Panc1 (cell line): Measurements from ENCODE around the gene NOS1AP. TPM values are rescaled to one million over a fixed set of nuclear protein-coding genes. Genes with fewer than 3 reads are reported as not detected.

Experiments
- ATAC-seq: fragments of 200-7000 bp; cut with Tn5 transposase; 2 replicates; pipeline ENCODE4 v1.9.1; 2020; ENCODE audit warnings: mild to moderate bottlenecking, moderate library complexity
- BruUV-seq: library from RNA; stranded (reverse); fragments of 400-500 nt; replicated peaks from 2 replicates; lab custom pipeline; 2021; lab: Mats Ljungman, UMichigan
- CTCF ChIA-PET: fragments of 300-600 bp; sonication (Branson Sonifier 250); formaldehyde crosslinking; loops from one replicate; lab custom pipeline; 2022; ENCODE audit warnings: antibody characterized with exemption; lab: Charles Lee
- POLR2A ChIA-PET: fragments of 300-600 bp; sonication (Branson Sonifier 250); formaldehyde crosslinking; loops from one replicate; lab custom pipeline; 2022; ENCODE audit warnings: antibody characterized with exemption; lab: Charles Lee
- DNase-seq: peaks from one replicate; pipeline ENCODE4 v3.0.0-alpha.2; 2010; ENCODE audit warnings: low read depth, low spot score
- H3K27ac ChIP-seq: 2 replicates; pipeline ENCODE4 v1.5.1; 2011; ENCODE audit warnings: mild to moderate bottlenecking, low read length, inconsistent platforms
- H3K27me3 ChIP-seq: fragments of 200-500 bp; sonication (Bioruptor generic); 2 replicates; pipeline ENCODE4 v1.6.0; 2014; ENCODE audit warnings: low read length, inconsistent platforms; ENCODE audit not compliant: control insufficient read depth, insufficient read depth
- H3K36me3 ChIP-seq: fragments of 200-500 bp; sonication (Bioruptor generic); 2 replicates; pipeline ENCODE4 v1.5.1; 2014; ENCODE audit warnings: inconsistent platforms, mild to moderate bottlenecking, low read length, moderate library complexity; ENCODE audit not compliant: control insufficient read depth, insufficient read depth
- H3K4me1 ChIP-seq: 2 replicates; pipeline ENCODE4 v1.5.1; 2011; ENCODE audit warnings: inconsistent platforms, mild to moderate bottlenecking, low read length, moderate library complexity; ENCODE audit not compliant: control insufficient read depth, insufficient read depth
- H3K4me3 ChIP-seq, 2 experiments: 2 replicates each; pipeline ENCODE4 v1.5.1; 2011 to 2012; ENCODE audit warnings: low read depth in 2 of 2, low read length in 2 of 2, mild to moderate bottlenecking in 2 of 2, inconsistent platforms in 1 of 2, moderate library complexity in 1 of 2
- H3K9me3 ChIP-seq: fragments of 200-500 bp; sonication (Bioruptor generic); 2 replicates; pipeline ENCODE4 v1.5.1; 2014; ENCODE audit warnings: low read depth, mild to moderate bottlenecking, inconsistent platforms, low read length, moderate library complexity; ENCODE audit not compliant: control insufficient read depth, insufficient read depth
- CTCF ChIP-seq: fragments of 450-650 bp; IDR thresholded peaks from 2 replicates; pipeline ENCODE4 v1.5.1; 2017; ENCODE audit warnings: mild to moderate bottlenecking
- POLR2AphosphoS5 ChIP-seq: IDR thresholded peaks from 2 replicates; pipeline ENCODE4 v1.6.1; 2012; ENCODE audit warnings: mild to moderate bottlenecking, low read depth, low read length, moderate library complexity
- REST ChIP-seq, 2 experiments: IDR thresholded peaks; 2 replicates each; pipeline ENCODE4 v1.6.1; 2011 to 2012; ENCODE audit warnings: low read depth in 2 of 2, control low read depth in 1 of 2, low read length in 1 of 2, mild to moderate bottlenecking in 1 of 2, moderate library complexity in 1 of 2; ENCODE audit not compliant: insufficient read depth in 1 of 2
- SIN3A ChIP-seq: IDR thresholded peaks from 2 replicates; pipeline ENCODE4 v1.6.1; 2012; ENCODE audit warnings: low read depth, mild to moderate bottlenecking, low read length, moderate library complexity, borderline replicate concordance; ENCODE audit not compliant: insufficient read depth
- TCF7L2 ChIP-seq: IDR thresholded peaks from 2 replicates; pipeline ENCODE4 v1.6.1; 2011; ENCODE audit warnings: mild to moderate bottlenecking, low read depth, low read length, inconsistent platforms
- in situ Hi-C: cut with HindIII; loops from 2 replicates; pipeline ENCODE4 v1.10.0; 2016; ENCODE audit warnings: low sequenced_read_pairs, low pct_unique_long_range_greater_than_20kb
- intact Hi-C: fragments of 100-400 bp; cut with micrococcal nuclease; formaldehyde crosslinking; loops from one replicate; pipeline ENCODE4 v1.10.0; 2022; ENCODE audit not compliant: unreplicated experiment
- total RNA-seq: library from RNA; stranded (reverse); gene quantifications from one replicate; pipeline ENCODE4 v1.2.1, GENCODE V29; 2021; ENCODE audit not compliant: unreplicated experiment

The NOS1AP gene
- total RNA-seq, 1 experiment from 2014 or later: 27.9 TPM

DNA sequence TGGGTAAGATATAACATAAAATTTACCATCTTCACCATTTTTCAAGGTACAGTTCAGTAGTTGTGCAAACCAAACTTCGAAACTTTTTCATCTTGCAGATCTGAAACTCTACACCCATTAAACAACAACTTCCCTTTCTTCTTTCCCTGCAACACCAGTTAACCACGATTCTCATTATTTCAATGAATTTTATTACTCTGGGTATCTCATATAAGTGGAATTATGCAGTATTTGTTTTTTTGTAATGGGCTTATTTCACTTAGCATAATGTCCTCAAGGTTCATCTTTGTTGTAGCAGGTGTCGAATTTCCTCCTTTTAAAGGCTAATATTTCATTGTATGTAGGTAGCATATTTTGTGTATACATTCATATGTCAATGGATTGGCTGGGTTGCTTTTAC is 161.0 kb downstream of the NOS1AP start:
- POLR2A ChIA-PET: no interaction called here
- BruUV-seq: no TSS peak
- DNase-seq: no peak
- no peak for ATAC-seq
- H3K36me3 ChIP-seq: no peaks in the 10 kb centered on the region
- in situ Hi-C loops (no loop called here), intact Hi-C loops (no loop called here)
- TF ChIP-seq TCF7L2 (no peak), CTCF (peak; percentile 23; the same call in 1 of the 2 replicates)
- H3K4me3 ChIP-seq: no peak overlapping the region
- peaks cover 79% of the 10 kb centered on the region for H3K4me1 ChIP-seq
- peak overlapping the region; percentile 80; the same call in 1 of the 2 replicates for H3K27ac ChIP-seq
- no peaks in the 10 kb centered on the region for H3K27me3 ChIP-seq
- H3K9me3 ChIP-seq: no peaks in the 10 kb centered on the region
- CTCF ChIA-PET: interaction anchor here (1.0 kb wide), 1 partner anchor 97 kb away, joined by 3 read pairs; no protein-coding TSS in a partner anchor

DNA sequence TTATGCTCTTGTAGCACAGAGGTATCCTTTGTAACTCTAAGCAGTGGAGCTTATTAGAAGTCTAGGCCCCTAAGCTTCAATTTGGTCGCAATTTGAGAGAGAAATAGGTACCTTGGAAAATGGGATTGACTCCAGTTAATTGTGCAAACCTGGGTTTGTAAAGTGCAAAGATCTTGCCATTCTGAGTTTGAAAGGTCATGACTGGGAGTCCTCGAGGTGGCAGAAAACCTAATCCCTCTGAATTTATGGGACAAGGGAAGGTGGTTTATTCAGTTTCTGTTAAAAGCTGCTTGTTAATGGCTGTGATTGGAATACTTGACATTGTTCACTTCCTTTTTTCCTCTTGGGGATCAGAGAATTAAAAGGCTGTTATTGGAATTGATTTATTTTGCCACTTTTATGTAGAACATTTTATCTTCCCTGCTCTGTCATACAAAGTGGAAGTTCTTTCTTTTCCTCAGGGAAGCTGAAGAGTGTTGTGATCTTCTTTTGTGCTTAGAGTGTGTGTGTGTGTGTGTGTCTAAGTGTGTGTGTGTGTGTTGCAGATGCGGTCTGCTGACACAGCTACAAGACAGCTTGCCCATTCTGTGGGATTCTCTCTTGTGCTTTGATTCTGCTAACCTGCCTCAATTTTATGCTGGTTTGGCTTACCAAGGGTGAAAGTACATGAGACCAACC is 162.7 kb downstream of the NOS1AP start:
- POLR2A ChIA-PET: no interaction called here
- Histone ChIP-seq H3K9me3 (no peaks in the 10 kb centered on the region), H3K27me3 (no peaks in the 10 kb centered on the region), H3K4me3 (no peak overlapping the region), H3K36me3 (no peaks in the 10 kb centered on the region), H3K4me1 (peaks cover 83% of the 10 kb centered on the region), H3K27ac (peak overlapping the region; percentile 64; the same call in 1 of the 2 replicates)
- ATAC-seq: no peak
- intact Hi-C loops: no loop called here
- no TSS peak for BruUV-seq
- CTCF ChIA-PET: no interaction called here
- no peak for DNase-seq
- in situ Hi-C loops: no loop called here
- no peak for TF ChIP-seq SIN3A

- ChIA-PET POLR2A (no interaction called here), CTCF (no interaction called here)
- TF ChIP-seq TCF7L2: no peak
- TF ChIP-seq SIN3A: no peak
- no peak for TF ChIP-seq POLR2AphosphoS5
- no peak for TF ChIP-seq REST (IDR thresholded peaks at IDR 0.05; ENCODE audit: insufficient read depth in 1 of 2, low read depth in 2 of 2, low read length in 1 of 2)
- TF ChIP-seq CTCF: no peak
- Histone ChIP-seq H3K27ac (peak overlapping the region; percentile 64), H3K27me3 (no peaks in the 10 kb centered on the region), H3K4me3 (no peak overlapping the region), H3K4me1 (peaks cover 83% of the 10 kb centered on the region), H3K36me3 (no peaks in the 10 kb centered on the region), H3K9me3 (no peaks in the 10 kb centered on the region)
- intact Hi-C loops: no loop called here
- ATAC-seq: no peak
- in situ Hi-C loops: no loop called here
- no TSS peak for BruUV-seq
- DNase-seq: no peak
Observed at GRCh38 chr1:162233066-162233465, 163.6 kb downstream of the NOS1AP start.
